ENCODE measurements around the gene DAGLB.

DNA sequence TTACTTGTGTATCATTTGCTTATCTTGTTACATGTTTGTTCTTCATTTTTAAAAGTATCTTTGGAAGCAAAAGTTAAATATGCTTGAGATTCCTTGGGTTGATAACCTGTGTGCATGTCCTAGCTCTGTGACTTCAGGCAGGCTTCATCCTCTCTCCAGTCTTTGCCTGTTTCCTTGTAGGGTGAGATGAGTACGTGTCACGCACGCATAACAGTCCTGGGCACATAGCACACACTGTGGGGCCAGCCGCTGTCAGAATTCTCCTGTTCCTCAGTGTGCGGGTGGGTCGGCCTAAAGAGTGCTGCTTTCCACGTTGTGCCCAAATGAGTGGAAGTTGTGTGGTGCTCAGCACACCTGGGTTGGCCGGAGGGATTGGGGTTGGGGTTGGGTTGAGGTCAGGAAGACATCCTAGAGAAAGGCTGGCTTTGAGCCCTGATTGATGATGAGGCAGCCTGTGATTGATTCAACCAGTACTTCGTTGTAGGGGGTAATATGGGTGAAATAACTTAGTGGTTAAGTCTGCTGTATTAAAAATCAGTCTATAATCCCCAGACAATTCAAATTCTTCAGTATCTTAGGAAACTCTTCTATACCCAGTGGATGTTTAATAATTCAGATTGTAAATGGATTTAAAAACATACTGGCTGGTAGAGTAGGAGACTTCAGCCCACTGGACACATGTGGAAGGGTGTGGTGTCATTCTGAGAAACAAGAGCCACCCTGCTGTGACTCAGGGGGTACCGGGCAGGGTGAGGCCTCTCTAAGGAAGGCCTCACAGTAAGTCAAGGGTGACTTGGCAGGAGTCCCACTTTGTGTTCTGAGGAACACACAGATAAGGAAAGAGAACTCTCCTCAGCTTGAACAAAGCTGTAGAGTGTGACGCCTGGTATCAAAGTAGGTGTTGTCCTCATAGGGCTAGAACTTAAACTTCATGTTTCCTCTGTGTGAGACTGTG lies 54.8 kb downstream of the DAGLB start:
- TF ChIP-seq EZH2phosphoT487 (IDR thresholded peaks at IDR 0.05; ENCODE audit: borderline replicate concordance, low read depth, low read length) = no peak
- TF ChIP-seq, protein P1, sequence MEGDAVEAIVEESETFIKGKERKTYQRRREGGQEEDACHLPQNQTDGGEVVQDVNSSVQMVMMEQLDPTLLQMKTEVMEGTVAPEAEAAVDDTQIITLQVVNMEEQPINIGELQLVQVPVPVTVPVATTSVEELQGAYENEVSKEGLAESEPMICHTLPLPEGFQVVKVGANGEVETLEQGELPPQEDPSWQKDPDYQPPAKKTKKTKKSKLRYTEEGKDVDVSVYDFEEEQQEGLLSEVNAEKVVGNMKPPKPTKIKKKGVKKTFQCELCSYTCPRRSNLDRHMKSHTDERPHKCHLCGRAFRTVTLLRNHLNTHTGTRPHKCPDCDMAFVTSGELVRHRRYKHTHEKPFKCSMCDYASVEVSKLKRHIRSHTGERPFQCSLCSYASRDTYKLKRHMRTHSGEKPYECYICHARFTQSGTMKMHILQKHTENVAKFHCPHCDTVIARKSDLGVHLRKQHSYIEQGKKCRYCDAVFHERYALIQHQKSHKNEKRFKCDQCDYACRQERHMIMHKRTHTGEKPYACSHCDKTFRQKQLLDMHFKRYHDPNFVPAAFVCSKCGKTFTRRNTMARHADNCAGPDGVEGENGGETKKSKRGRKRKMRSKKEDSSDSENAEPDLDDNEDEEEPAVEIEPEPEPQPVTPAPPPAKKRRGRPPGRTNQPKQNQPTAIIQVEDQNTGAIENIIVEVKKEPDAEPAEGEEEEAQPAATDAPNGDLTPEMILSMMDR (conservative IDR thresholded peaks at IDR 0.05; ENCODE audit: low read length) = no peak

Measured in OCI-LY7 (cell line).